Esophagus muscularis mucosa (tissue), 4 donors: Measurements from ENCODE around the gene KHDC4. TPM values are rescaled to one million over a fixed set of nuclear protein-coding genes. Genes with fewer than 3 reads are reported as not detected.
"Not testable (repeated sequence)": the region's sequence is repeated elsewhere in the genome, so short reads cannot be mapped to it uniquely, and the experiment has no call there.

Experiments used
- DNase-seq: peaks from one replicate; pipeline ENCODE4 v3.0.0-alpha.2; 2017; ENCODE audit errors: extremely low spot score
- H3K27ac ChIP-seq, 4 donors: fragments of 200-600 bp; sonication (generic); replicated peaks in 1 of 4; 1 replicate in 3 of 4; 2 replicates in 1 of 4; pipeline ENCODE4 v1.5.1; 2016 to 2019; ENCODE audit warnings: mild to moderate bottlenecking in 1 of 4
- H3K27me3 ChIP-seq, 4 donors: fragments of 200-600 bp; sonication (generic); one replicate each; pipeline versions ENCODE4 v1.5.1 to v1.6.0; 2016 to 2019
- H3K36me3 ChIP-seq, 4 donors: fragments of 200-600 bp; sonication (generic); one replicate each; pipeline ENCODE4 v1.5.1; 2016 to 2019
- H3K4me1 ChIP-seq, 4 donors: fragments of 200-600 bp; sonication (generic); one replicate each; pipeline ENCODE4 v1.5.1; 2016 to 2019
- H3K4me3 ChIP-seq, 4 donors: fragments of 200-600 bp; sonication (generic); 1 replicate in 2 of 4; 2 replicates in 2 of 4; pipeline ENCODE4 v1.5.1; 2016 to 2019; ENCODE audit warnings: mild to moderate bottlenecking in 4 of 4, moderate library complexity in 1 of 4
- H3K9me3 ChIP-seq, 4 donors: fragments of 200-600 bp; sonication (generic); 1 replicate in 3 of 4; 2 replicates in 1 of 4; pipeline ENCODE4 v1.5.1; 2016 to 2019
- EP300 ChIP-seq: sonication (generic); formaldehyde crosslinking; IDR thresholded peaks from one replicate; pipeline ENCODE4 v1.6.1; 2017; ENCODE audit warnings: antibody characterized with exemption
- POLR2A ChIP-seq: fragments of 450-650 bp; IDR thresholded peaks from one replicate; pipeline ENCODE4 v1.6.1; 2017; ENCODE audit warnings: antibody characterized with exemption, moderate library complexity, mild to moderate bottlenecking, low read depth
- POLR2AphosphoS5 ChIP-seq, 2 donors: sonication (generic); formaldehyde crosslinking; IDR thresholded peaks; one replicate each; pipeline ENCODE4 v1.6.1; 2017; ENCODE audit warnings: antibody characterized with exemption in 2 of 2
- WGBS: methylation state at CpG from one replicate; pipeline ENCODE4 v1.1.5; 2018; 5-methylcytosine and 5-hydroxymethylcytosine counted together
- intact Hi-C: fragments of 100-400 bp; cut with DNase I; formaldehyde crosslinking; loops from one replicate; pipeline ENCODE4 v1.15.1; 2023
- total RNA-seq, 4 donors: library from RNA; depleted of rRNA; stranded (reverse); fragments of >200 nt; gene quantifications; one replicate each; pipeline versions ENCODE4 v1.1.0 to v1.2.1, GENCODE V29; 2016
- TF ChIP-seq, protein P1 (sequence below), 3 experiments: fragments of 200-600 bp in 2 of 3; fragments of 450-650 bp in 1 of 3; sonication (generic) in 2 of 3; IDR thresholded peaks; one replicate each; pipeline ENCODE4 v1.5.1; 2017 to 2019; ENCODE audit warnings: antibody characterized with exemption in 3 of 3, mild to moderate bottlenecking in 2 of 3, moderate library complexity in 1 of 3

Gene KHDC4
- total RNA-seq, 4 donors from 2014 or later, result 25.8 to 41.5 (median 29.2) TPM

DNA sequence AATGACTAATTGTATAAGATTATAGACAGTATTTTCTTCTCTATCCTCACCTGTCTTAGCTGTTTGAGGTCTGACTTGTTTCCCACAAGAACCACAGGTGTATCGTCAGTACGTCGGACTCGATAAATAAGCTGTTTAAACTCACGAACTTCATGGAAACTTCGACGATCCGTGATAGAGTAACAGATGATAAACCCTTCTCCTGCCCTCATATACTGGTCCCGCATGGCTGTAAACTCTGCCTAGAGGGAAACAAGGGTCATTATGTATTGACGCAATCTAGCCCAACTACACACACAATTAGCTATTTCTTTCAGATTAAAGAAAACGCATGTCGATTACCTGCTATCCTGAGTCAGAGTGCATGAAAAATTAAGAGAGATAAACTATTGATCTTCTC, 30.0 kb downstream of the KHDC4 start:
- peaks cover 78 to 100% (median 98%) of the 10 kb centered on the region in 4 donors for H3K36me3 ChIP-seq

DNA sequence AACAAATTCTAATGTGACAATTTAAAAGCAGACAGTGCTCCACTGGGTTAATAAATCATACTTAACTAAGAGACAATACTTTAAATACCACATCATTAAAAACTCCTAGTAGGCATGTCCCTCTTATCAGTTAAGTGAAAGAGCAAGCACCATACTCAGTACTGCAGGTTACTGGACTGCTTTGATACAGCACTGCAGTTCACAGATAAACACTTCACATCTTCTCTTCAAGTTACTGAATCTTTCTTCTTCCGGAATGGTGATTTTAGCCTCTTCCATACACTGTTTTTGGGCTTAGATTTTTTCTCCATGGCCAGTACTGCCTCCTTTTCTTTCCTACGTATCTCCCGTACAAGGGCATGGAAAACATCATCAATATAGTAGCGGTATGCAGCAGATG, 34.1 kb downstream of the KHDC4 start:
- Histone ChIP-seq H3K4me3 (no peak overlapping the region), H3K27ac (no peak overlapping the region), H3K4me1 (peaks cover 0 to 5% (median 0%) of the 10 kb centered on the region in 4 donors), H3K36me3 (peaks cover 63 to 92% (median 84%) of the 10 kb centered on the region in 4 donors), H3K9me3 (no peaks in the 10 kb centered on the region), H3K27me3 (no peaks in the 10 kb centered on the region)
- WGBS, result 90% methylated on average over 4 of the region's 4 CpGs
- TF ChIP-seq, protein P1, sequence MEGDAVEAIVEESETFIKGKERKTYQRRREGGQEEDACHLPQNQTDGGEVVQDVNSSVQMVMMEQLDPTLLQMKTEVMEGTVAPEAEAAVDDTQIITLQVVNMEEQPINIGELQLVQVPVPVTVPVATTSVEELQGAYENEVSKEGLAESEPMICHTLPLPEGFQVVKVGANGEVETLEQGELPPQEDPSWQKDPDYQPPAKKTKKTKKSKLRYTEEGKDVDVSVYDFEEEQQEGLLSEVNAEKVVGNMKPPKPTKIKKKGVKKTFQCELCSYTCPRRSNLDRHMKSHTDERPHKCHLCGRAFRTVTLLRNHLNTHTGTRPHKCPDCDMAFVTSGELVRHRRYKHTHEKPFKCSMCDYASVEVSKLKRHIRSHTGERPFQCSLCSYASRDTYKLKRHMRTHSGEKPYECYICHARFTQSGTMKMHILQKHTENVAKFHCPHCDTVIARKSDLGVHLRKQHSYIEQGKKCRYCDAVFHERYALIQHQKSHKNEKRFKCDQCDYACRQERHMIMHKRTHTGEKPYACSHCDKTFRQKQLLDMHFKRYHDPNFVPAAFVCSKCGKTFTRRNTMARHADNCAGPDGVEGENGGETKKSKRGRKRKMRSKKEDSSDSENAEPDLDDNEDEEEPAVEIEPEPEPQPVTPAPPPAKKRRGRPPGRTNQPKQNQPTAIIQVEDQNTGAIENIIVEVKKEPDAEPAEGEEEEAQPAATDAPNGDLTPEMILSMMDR (IDR thresholded peaks at IDR 0.05), result no peak
- TF ChIP-seq POLR2A, result no peak
- no peak for TF ChIP-seq POLR2AphosphoS5 (IDR thresholded peaks at IDR 0.05)
- TF ChIP-seq EP300, result no peak
- intact Hi-C loops, result no loop called here
- no peak for DNase-seq

More for the DNA sequence above, 30.0 kb downstream of the KHDC4 start:
- WGBS, result 93% methylated on average over 12 of the region's 12 CpGs
- Histone ChIP-seq H3K27ac (no peak overlapping the region), H3K9me3 (no peaks in the 10 kb centered on the region), H3K4me3 (no peak overlapping the region), H3K4me1 (peaks cover under 1 to 14% (median 5%) of the 10 kb centered on the region in 4 donors), H3K27me3 (no peaks in the 10 kb centered on the region)
- intact Hi-C loops, result no loop called here
- TF ChIP-seq, protein P1 (IDR thresholded peaks at IDR 0.05), result no peak
- TF ChIP-seq EP300 (no peak), POLR2A (no peak), POLR2AphosphoS5 (IDR thresholded peaks at IDR 0.05) (no peak)
- DNase-seq, result no peak

DNA sequence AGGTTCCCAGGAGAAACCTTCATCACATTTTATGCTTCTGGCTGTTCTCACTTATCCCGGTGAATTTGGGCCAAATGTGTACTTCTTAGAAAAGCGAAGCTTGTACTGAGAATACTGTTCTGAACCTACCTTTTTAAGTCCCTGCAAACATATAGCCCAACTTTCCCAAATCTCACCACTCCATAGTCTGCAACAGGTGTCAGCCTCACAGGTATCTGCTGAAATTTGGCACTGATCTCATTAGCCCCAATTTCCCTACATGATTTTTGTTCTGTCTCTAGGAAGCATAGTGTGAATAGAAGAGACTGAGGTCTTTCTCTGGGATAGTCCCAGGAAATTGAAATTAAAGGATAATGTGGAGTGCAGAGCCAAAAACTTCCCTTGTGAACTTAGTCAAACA, 34.5 kb downstream of the KHDC4 start:
- no peak for TF ChIP-seq POLR2AphosphoS5 (IDR thresholded peaks at IDR 0.05)
- no peak for TF ChIP-seq POLR2A
- TF ChIP-seq, protein P1 (IDR thresholded peaks at IDR 0.05), result no peak
- TF ChIP-seq EP300, result no peak
- no peaks in the 10 kb centered on the region for H3K27me3 ChIP-seq
- DNase-seq, result no peak
- no peak overlapping the region for H3K4me3 ChIP-seq
- H3K4me1 ChIP-seq, result peaks cover 0 to 5% (median 0%) of the 10 kb centered on the region in 4 donors
- intact Hi-C loops, result no loop called here
- H3K9me3 ChIP-seq, result no peaks in the 10 kb centered on the region
- H3K36me3 ChIP-seq, result peaks cover 58 to 87% (median 79%) of the 10 kb centered on the region in 4 donors
- no peak overlapping the region for H3K27ac ChIP-seq
- 94% methylated on average over 2 of the region's 2 CpGs for WGBS

DNA sequence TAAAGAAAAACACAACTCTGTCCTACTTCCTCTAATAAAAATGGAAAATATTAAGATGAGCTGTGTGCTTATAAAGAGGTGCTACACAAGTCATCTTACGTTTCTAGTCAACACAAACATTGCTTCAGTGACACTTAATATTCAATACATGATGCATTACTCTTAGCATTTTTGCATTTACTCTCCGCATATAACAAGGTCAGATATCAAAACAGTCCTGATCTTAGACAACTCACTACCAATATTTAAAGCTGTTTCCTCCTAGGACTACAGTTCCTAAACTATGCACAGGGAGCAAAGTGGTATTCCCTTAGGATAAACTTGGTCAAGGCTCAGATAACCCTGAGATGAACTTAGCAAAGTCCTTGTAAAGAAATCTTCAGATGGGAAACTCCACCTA, 35.3 kb downstream of the KHDC4 start:
- no peaks in the 10 kb centered on the region for H3K27me3 ChIP-seq
- DNase-seq, result no peak
- H3K9me3 ChIP-seq, result no peaks in the 10 kb centered on the region
- no peak overlapping the region for H3K27ac ChIP-seq
- H3K4me1 ChIP-seq, result peaks cover 2 to 8% (median 4%) of the 10 kb centered on the region in 4 donors
- H3K36me3 ChIP-seq, result peaks cover 50 to 80% (median 71%) of the 10 kb centered on the region in 4 donors
- no peak for TF ChIP-seq POLR2A
- TF ChIP-seq POLR2AphosphoS5 (IDR thresholded peaks at IDR 0.05), result no peak
- no peak for TF ChIP-seq EP300
- H3K4me3 ChIP-seq, result no peak overlapping the region
- WGBS, result 68% methylated on average over 2 of the region's 2 CpGs
- intact Hi-C loops, result no loop called here

- intact Hi-C loops, result no loop called here
- H3K4me1 ChIP-seq, result peaks cover 13 to 19% (median 16%) of the 10 kb centered on the region in 4 donors
- TF ChIP-seq POLR2A (no peak), EP300 (no peak), POLR2AphosphoS5 (IDR thresholded peaks at IDR 0.05) (no peak)
- TF ChIP-seq, protein P1 (IDR thresholded peaks at IDR 0.05), result no peak
- H3K27ac ChIP-seq, result no peak overlapping the region
- H3K4me3 ChIP-seq, result no peak overlapping the region
- H3K36me3 ChIP-seq, result peaks cover 39 to 68% (median 60%) of the 10 kb centered on the region in 4 donors
- no peaks in the 10 kb centered on the region for H3K9me3 ChIP-seq
- WGBS, result 74% methylated on average over 1 of the region's 1 CpG
- no peak for DNase-seq
- no peaks in the 10 kb centered on the region for H3K27me3 ChIP-seq
Observed at GRCh38 chr1:155897746-155898145, 36.5 kb downstream of the KHDC4 start.

- Histone ChIP-seq H3K4me1 (peaks cover 16 to 25% (median 21%) of the 10 kb centered on the region in 4 donors), H3K36me3 (peaks cover 29 to 55% (median 47%) of the 10 kb centered on the region in 4 donors)
- WGBS, result 94% methylated on average over 8 of the region's 8 CpGs
- H3K27me3 ChIP-seq, H3K9me3 ChIP-seq, H3K4me3 ChIP-seq, DNase-seq, H3K27ac ChIP-seq, intact Hi-C loops: not testable (repeated sequence)
Observed at GRCh38 chr1:155896476-155896875, 37.7 kb downstream of the KHDC4 start.

DNA sequence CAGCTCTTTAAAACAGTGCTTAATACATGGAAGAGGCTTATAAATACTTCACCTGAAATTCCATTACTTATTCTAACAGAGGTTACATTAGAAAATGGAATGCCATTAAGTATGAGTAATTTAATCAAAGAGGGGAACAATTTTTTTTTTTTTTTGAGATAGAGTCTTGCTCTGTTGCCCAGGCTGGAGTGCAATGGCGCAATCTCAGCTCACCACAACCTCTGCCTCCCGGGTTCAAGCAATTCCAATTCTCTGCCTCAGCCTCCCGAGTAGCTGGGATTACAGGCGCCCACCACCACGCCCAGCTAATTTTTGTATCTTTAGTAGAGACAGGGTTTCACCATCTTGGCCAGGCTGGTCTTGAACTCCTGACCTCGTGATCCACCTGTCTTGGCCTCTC, 38.6 kb downstream of the KHDC4 start:
- intact Hi-C loops, H3K9me3 ChIP-seq, H3K4me3 ChIP-seq, H3K27ac ChIP-seq, DNase-seq, H3K27me3 ChIP-seq: not testable (repeated sequence)
- Histone ChIP-seq H3K36me3 (peaks cover 22 to 47% (median 39%) of the 10 kb centered on the region in 4 donors), H3K4me1 (peaks cover 16 to 25% (median 21%) of the 10 kb centered on the region in 4 donors)
- 92% methylated on average over 6 of the region's 6 CpGs for WGBS
